Parathyroid adenoma (tissue), 2 donors: ENCODE data around the gene XYLT2.

Experiments used
- H2AFZ ChIP-seq: fragments of 300-600 bp; sonication (generic); one replicate; pipeline ENCODE4 v1.7.0; 2017; ENCODE audit warnings: antibody characterized with exemption, mild to moderate bottlenecking
- H3K27ac ChIP-seq: fragments of 300-600 bp; sonication (generic); one replicate; pipeline ENCODE4 v1.7.0; 2017
- H3K27me3 ChIP-seq: fragments of 300-600 bp; sonication (generic); one replicate; pipeline ENCODE4 v1.7.0; 2017; ENCODE audit warnings: low read length; ENCODE audit not compliant: control insufficient read depth, insufficient read depth
- H3K36me3 ChIP-seq: fragments of 300-600 bp; sonication (generic); one replicate; pipeline ENCODE4 v1.7.0; 2017; ENCODE audit warnings: low read length; ENCODE audit not compliant: control insufficient read depth, insufficient read depth
- H3K4me1 ChIP-seq: fragments of 300-600 bp; sonication (generic); one replicate; pipeline ENCODE4 v1.7.0; 2017; ENCODE audit warnings: control low read depth
- H3K4me2 ChIP-seq: fragments of 300-600 bp; sonication (generic); one replicate; pipeline ENCODE4 v1.7.0; 2017; ENCODE audit warnings: low read length
- H3K4me3 ChIP-seq: fragments of 300-600 bp; sonication (generic); one replicate; pipeline ENCODE4 v1.7.0; 2017; ENCODE audit warnings: low read depth, low read length
- H3K79me2 ChIP-seq: fragments of 300-600 bp; sonication (generic); one replicate; pipeline ENCODE4 v1.7.0; 2017; ENCODE audit warnings: control low read depth
- H3K9ac ChIP-seq: fragments of 300-600 bp; sonication (generic); one replicate; pipeline ENCODE4 v1.7.0; 2017; ENCODE audit warnings: mild to moderate bottlenecking
- H3K9me3 ChIP-seq: fragments of 300-600 bp; sonication (generic); one replicate; pipeline ENCODE4 v1.7.0; 2017; ENCODE audit warnings: low read length; ENCODE audit not compliant: control insufficient read depth
- TF ChIP-seq, protein P1 (sequence below): fragments of 300-600 bp; sonication (generic); IDR thresholded peaks from one replicate; pipeline ENCODE4 v1.7.0; 2017; ENCODE audit warnings: antibody characterized with exemption, mild to moderate bottlenecking
- donor health status: primary hyperparathyroidism.

XYLT2 gene

DNA sequence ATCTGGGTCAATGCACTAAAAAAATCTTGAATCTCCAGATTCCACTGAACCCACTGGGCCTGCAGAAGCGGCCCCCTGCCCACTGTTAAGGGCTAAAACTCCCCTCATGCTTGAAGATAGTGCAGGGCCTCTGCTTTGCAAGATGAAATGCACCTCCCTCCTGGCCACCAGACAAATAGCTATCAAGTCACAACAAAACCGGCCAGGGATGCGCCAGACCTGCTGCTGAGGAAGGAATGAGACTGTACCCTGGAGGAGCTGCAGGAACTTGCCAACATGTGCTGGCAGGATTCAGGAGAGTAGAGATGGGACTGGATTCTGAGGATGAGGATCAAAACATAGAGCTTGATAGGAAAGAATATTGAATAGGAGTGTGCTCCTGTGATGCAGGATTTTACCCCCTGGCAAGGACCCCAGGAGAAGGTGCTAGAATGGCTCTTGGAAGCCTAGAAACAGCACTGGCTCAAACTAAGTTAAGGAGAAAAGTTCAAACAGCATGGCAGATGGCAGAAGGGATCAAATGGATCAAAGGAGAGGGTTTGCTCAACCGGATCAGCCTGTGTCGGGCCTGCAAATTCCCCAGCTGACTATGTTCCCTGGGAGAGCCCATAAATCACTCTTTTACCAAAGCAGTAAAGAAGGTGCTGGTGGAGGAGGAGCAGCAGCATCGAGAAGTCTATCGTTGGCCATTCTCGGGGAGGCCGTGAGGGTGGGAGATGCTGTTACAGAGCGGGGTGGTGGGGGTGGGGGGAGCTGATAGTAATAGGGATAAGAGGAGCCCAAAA, 27.2 kb upstream of the XYLT2 start:
- Histone ChIP-seq H3K36me3 (no peaks in the 10 kb centered on the region), H3K4me1 (no peaks in the 10 kb centered on the region), H3K4me2 (no peak overlapping the region), H3K9me3 (no peaks in the 10 kb centered on the region), H3K27me3 (no peaks in the 10 kb centered on the region), H3K79me2 (no peaks in the 10 kb centered on the region), H3K4me3 (no peak overlapping the region), H3K9ac (no peak overlapping the region), H2AFZ (no peak overlapping the region), H3K27ac (no peak overlapping the region)
- TF ChIP-seq, protein P1, sequence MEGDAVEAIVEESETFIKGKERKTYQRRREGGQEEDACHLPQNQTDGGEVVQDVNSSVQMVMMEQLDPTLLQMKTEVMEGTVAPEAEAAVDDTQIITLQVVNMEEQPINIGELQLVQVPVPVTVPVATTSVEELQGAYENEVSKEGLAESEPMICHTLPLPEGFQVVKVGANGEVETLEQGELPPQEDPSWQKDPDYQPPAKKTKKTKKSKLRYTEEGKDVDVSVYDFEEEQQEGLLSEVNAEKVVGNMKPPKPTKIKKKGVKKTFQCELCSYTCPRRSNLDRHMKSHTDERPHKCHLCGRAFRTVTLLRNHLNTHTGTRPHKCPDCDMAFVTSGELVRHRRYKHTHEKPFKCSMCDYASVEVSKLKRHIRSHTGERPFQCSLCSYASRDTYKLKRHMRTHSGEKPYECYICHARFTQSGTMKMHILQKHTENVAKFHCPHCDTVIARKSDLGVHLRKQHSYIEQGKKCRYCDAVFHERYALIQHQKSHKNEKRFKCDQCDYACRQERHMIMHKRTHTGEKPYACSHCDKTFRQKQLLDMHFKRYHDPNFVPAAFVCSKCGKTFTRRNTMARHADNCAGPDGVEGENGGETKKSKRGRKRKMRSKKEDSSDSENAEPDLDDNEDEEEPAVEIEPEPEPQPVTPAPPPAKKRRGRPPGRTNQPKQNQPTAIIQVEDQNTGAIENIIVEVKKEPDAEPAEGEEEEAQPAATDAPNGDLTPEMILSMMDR = no peak

DNA sequence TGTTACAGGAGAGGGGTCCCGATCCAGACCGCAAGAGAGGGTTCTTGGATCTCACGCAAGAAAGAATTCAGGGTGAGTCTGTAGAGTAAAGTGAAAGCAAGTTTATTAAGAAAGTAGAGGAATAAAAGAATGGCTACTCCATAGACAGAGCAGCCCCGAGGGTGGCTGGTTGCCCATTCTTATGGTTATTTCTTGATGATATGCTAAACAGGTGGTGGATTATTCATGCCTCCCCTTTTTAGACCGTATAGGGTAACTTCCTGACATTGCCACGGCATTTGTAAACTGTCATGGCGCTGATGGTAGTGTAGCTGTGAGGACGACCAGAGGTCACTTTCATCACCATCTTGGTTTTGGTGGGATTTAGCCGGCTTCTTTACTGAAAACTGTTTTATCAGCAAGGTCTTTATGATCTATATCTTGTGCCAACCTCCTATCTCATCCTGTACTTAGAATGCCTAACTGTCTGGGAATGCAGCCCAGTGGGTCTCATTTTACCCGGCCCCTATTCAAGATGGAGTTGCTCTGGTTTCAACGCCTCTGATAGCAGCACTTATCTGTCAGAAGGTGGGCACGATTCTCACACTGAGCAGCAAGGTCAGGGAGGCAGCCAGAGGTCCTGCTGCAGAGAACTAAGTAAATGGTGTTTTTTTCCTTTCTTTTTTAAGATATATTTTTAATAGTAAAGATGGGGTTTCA, 26.5 kb upstream of the XYLT2 start:
- Histone ChIP-seq H3K9ac (no peak overlapping the region), H3K9me3 (no peaks in the 10 kb centered on the region), H3K27me3 (no peaks in the 10 kb centered on the region), H3K4me1 (no peaks in the 10 kb centered on the region), H3K4me2 (no peak overlapping the region), H3K4me3 (no peak overlapping the region), H3K79me2 (no peaks in the 10 kb centered on the region), H3K36me3 (no peaks in the 10 kb centered on the region), H3K27ac (no peak overlapping the region), H2AFZ (no peak overlapping the region)
- TF ChIP-seq, protein P1 = no peak

DNA sequence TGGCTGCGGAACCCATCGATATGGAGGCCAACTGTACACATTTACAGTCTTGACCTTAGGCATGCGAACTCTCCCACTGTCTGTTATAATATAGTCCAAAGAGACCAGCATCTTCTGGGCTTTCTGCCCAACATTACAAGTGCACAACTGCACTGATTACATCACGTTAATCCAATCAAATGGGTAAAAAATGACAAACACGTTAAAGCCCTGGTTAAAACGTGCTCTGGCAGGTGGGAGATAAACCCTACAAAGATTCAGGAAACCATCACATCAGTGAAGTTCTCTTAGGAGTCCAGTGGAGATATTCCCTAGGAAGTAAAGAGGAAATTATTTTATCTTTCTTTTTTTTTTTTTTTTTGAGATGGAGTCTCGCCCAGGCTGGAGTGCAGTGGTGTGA, 23.7 kb upstream of the XYLT2 start:
- no peak overlapping the region for H3K4me3 ChIP-seq
- no peaks in the 10 kb centered on the region for H3K9me3 ChIP-seq
- no peaks in the 10 kb centered on the region for H3K79me2 ChIP-seq
- no peak overlapping the region for H3K9ac ChIP-seq
- no peak overlapping the region for H2AFZ ChIP-seq
- H3K27me3 ChIP-seq = no peaks in the 10 kb centered on the region
- no peaks in the 10 kb centered on the region for H3K4me1 ChIP-seq
- no peaks in the 10 kb centered on the region for H3K36me3 ChIP-seq
- TF ChIP-seq, protein P1 = no peak
- H3K4me2 ChIP-seq = no peak overlapping the region
- no peak overlapping the region for H3K27ac ChIP-seq

DNA sequence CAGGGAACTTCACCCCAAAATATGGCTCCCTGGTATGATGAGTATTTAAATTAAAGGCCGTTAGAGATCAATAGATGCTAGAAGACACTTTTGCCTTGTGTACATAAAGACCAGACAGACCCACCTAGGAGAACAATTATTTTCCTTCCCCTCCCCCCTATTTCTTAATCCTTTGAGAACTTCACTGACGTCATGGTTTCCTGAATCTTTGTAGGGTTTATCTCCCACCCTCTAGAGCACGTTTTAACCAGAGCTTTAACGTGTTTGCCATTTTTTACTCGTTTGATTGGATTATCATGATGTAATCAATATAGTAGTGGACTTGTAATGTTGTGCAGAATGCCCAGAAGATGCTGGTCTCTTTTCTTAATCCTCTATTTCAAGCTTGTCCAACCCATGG, 22.9 kb upstream of the XYLT2 start:
- Histone ChIP-seq H3K27ac (no peak overlapping the region), H3K4me2 (no peak overlapping the region), H3K9ac (no peak overlapping the region), H3K27me3 (no peaks in the 10 kb centered on the region), H3K4me1 (no peaks in the 10 kb centered on the region), H3K9me3 (no peaks in the 10 kb centered on the region), H3K4me3 (no peak overlapping the region), H2AFZ (no peak overlapping the region), H3K36me3 (no peaks in the 10 kb centered on the region), H3K79me2 (no peaks in the 10 kb centered on the region)
- TF ChIP-seq, protein P1 = no peak
